AG09309 (cell line): ENCODE results near the gene CLIC4.
"Not testable (repeated sequence)": the region's sequence is repeated elsewhere in the genome, so short reads cannot be mapped to it uniquely, and the experiment has no call there.

ENCODE experiments used
- DNase-seq: peaks from one replicate; pipeline ENCODE4 v3.0.0-alpha.2; 2010; ENCODE audit warnings: low read depth
- H3K4me3 ChIP-seq: 2 replicates; pipeline ENCODE4 v1.5.1; 2011; ENCODE audit warnings: mild to moderate bottlenecking, low read depth, low read length, moderate library complexity; ENCODE audit not compliant: control insufficient read depth
- TF ChIP-seq, protein P1 (sequence below): IDR thresholded peaks from 2 replicates; pipeline ENCODE4 v1.5.1; 2011; ENCODE audit warnings: mild to moderate bottlenecking, low read depth, low read length, inconsistent platforms; ENCODE audit not compliant: insufficient read depth, control insufficient read depth; ENCODE audit errors: missing control alignments

CLIC4 gene

DNA sequence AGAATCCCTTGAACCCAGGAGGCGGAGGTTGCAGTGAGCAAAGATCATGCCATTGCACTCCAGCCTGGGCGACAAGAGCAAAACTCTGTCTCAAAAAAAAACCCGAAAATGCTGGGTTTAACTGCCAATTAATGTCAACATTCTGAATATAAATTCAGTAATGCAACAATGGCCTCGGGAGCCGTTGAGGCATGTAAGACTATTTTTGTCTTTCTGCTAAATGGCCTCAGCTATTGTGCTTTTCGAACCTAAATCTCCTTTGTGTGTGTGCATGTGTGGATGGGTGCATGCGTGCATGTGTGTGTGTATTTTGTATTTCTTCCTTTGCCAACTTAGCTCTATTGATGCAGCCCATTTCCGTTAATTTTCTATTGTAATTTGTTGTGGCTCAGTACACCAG is 31.6 kb downstream of the CLIC4 start:
- no peak overlapping the region for H3K4me3 ChIP-seq
- DNase-seq: no peak
- TF ChIP-seq, protein P1, sequence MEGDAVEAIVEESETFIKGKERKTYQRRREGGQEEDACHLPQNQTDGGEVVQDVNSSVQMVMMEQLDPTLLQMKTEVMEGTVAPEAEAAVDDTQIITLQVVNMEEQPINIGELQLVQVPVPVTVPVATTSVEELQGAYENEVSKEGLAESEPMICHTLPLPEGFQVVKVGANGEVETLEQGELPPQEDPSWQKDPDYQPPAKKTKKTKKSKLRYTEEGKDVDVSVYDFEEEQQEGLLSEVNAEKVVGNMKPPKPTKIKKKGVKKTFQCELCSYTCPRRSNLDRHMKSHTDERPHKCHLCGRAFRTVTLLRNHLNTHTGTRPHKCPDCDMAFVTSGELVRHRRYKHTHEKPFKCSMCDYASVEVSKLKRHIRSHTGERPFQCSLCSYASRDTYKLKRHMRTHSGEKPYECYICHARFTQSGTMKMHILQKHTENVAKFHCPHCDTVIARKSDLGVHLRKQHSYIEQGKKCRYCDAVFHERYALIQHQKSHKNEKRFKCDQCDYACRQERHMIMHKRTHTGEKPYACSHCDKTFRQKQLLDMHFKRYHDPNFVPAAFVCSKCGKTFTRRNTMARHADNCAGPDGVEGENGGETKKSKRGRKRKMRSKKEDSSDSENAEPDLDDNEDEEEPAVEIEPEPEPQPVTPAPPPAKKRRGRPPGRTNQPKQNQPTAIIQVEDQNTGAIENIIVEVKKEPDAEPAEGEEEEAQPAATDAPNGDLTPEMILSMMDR: no peak

DNA sequence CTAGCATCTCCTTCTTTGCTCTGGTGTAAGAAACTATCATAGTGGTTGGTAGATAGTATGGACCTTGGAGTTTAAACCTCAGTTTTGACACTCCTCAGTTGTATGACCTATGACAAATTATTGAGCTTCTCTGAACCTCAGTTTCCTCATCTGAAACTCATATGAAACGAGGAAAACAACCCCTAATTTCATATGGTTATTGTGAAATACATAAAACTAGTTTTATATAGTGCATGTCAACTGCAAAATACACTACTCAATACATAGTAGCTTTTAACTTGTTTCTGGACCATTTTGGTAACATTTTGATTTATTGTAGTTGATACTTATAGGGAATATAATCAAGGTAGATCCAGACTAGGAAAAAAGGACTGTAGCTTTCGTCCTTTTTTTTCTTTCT is 32.9 kb downstream of the CLIC4 start:
- TF ChIP-seq, protein P1: no peak
- DNase-seq: no peak
- H3K4me3 ChIP-seq: no peak overlapping the region

DNA sequence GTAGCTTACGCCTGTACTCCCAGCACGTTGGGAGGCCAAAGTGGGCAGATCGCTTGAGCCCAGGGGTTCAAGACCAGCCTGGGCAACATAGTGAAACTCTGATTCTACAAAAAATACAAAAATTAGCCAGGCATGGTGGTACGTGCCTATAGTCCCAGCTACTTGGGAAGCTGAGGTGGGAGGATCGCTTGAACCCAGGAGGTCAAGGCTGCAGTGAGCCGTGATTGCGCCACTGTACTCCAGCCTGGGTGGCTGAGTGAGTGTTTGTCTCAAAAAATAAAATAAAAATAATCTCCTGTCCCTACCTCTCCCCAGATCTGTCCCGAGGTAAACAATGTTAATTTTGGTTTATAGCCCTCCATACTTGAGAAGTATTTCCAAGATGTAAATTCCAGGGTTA is 34.0 kb downstream of the CLIC4 start:
- DNase-seq, H3K4me3 ChIP-seq: not testable (repeated sequence)

DNA sequence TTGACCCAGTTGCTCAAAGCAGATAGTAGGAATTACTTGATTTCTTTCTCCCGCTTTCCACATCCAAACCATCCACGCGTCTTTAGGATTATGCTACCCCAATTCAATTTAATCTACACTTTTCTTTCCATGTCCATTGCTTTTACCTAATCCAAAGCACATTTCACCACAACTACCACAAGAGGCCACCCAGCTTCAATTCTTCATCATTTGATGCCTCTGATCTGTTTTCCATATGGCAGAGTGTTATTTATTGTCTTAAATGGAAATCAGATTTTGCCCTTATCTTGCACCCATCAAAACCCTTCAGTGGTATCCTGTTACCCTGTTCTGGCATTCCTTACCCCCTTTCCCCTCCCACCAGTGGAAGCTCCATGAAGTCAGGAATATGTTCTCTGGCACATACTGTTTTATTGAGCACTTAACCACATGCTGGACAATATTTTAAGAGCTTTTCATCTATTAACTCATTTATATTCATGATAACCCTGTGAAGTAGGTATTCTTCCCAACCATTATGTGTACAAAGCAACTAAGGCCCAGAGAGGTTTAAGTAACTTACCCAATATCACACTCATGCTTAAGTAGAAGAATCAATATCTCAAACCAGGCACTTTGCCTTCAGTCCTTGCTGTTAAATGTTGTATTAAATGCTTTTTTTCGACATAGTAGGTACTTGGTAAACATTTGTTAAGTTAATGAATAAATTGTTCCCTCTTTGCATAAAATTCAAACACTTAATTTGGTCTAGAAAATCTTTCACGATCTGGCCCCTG is 34.6 kb downstream of the CLIC4 start:
- TF ChIP-seq, protein P1: no peak
- no peak for DNase-seq
- no peak overlapping the region for H3K4me3 ChIP-seq

DNA sequence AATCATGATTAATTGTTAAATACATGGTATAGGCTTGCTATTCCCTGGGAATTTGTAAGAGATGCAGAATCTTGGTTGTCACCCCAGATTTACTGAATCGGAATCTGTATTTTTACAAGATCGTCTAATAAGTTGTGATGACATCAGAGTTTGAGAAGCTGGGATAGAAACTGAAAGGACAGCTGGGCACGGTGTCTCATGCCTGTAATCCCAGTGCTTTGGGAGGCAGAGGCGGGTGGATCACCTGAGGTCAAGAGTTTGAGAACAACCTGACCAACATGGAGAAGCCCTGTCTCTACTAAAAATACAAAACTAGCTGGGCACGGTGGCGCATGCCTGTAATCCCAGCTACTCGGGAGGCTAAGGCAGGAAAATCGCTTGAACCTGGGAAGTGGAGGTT is 35.4 kb downstream of the CLIC4 start:
- DNase-seq, H3K4me3 ChIP-seq: not testable (repeated sequence)

DNA sequence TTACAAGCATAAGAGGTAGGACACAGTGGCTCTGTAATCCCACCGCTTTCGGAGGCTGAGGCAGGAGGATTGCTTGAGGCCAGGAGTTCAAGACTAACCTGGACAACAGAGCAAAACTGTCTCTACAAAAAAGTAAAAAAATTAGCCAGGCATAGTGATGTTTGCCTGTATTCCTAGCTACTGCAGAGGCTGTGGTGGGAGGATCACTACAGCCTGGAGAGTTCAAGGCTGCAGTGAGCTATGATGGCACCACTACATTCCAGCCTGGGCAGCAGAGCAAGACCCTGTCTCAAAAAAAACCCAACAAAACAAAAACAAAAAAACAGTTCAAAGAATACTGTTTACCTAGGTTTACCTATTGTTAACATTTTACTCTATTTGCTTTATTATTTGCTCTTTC is 37.4 kb downstream of the CLIC4 start:
- no peak overlapping the region for H3K4me3 ChIP-seq
- TF ChIP-seq, protein P1: no peak
- no peak for DNase-seq

DNA sequence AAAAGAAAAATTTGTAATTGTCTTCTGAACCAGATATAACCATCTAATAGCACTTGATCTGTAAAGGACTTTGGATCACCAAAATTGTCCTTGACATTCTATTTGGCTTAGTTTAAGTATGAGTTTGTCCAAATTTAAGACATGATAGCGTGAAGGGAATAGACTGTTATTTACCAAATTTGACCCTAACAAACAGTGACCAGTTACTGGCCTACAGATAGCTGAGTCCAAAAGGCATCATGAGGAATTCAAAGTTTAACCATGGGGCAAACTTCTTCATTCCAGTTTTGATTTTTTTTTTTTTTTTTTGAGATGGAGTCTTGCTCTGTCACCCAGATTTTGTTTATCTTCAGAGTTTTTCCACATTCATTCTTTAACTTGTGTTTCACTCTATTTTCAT is 38.5 kb downstream of the CLIC4 start:
- DNase-seq: no peak
- TF ChIP-seq, protein P1: no peak
- no peak overlapping the region for H3K4me3 ChIP-seq

DNA sequence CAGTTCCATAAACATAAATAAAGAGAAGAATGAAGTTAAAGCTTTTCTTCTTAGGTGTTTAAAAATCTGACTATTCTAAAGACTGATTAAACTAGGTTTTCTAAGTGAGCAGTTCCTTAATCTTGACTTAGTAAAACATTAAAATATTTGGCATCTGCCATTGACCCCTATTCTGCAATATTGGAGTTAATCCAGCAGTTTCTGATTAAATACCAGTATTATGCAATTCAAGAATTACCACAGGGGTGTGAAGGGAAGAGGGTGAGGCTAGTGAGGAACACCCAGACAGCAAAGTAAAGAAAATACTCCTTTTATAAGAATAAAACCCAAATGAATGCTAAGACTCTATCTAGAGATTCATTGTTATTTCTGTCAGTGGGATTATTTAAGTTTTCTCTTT is 40.9 kb downstream of the CLIC4 start:
- no peak overlapping the region for H3K4me3 ChIP-seq
- DNase-seq: peak; percentile 33

More for the DNA sequence above, 40.9 kb downstream of the CLIC4 start:
- TF ChIP-seq, protein P1: no peak
